Ishikawa (cell line): ENCODE measurements around the gene KAT6B.

Experiments
- EGR1 ChIP-seq: IDR thresholded peaks from 2 replicates; pipeline ENCODE4 v1.6.1; 2012
- EP300 ChIP-seq: IDR thresholded peaks from 2 replicates; pipeline ENCODE4 v1.6.1; 2012; ENCODE audit warnings: borderline replicate concordance
- FOXM1 ChIP-seq: IDR thresholded peaks from 2 replicates; pipeline ENCODE4 v1.6.1; 2012; ENCODE audit warnings: low read depth, borderline replicate concordance
- TCF12 ChIP-seq: IDR thresholded peaks from 2 replicates; pipeline ENCODE4 v1.6.1; 2012; ENCODE audit warnings: low read depth
- USF1 ChIP-seq: IDR thresholded peaks from 2 replicates; pipeline ENCODE4 v1.6.1; 2012
- ZBTB7A ChIP-seq: IDR thresholded peaks from 2 replicates; pipeline ENCODE4 v1.6.1; 2012; ENCODE audit warnings: low read depth
- TF ChIP-seq, protein P1 (sequence below): IDR thresholded peaks from 2 replicates; pipeline ENCODE4 v1.6.1; 2012; ENCODE audit warnings: low read depth, mild to moderate bottlenecking

- TF ChIP-seq EP300 (no peak), ZBTB7A (no peak), EGR1 (no peak), USF1 (no peak), FOXM1 (no peak), TCF12 (no peak)
- TF ChIP-seq, protein P1, sequence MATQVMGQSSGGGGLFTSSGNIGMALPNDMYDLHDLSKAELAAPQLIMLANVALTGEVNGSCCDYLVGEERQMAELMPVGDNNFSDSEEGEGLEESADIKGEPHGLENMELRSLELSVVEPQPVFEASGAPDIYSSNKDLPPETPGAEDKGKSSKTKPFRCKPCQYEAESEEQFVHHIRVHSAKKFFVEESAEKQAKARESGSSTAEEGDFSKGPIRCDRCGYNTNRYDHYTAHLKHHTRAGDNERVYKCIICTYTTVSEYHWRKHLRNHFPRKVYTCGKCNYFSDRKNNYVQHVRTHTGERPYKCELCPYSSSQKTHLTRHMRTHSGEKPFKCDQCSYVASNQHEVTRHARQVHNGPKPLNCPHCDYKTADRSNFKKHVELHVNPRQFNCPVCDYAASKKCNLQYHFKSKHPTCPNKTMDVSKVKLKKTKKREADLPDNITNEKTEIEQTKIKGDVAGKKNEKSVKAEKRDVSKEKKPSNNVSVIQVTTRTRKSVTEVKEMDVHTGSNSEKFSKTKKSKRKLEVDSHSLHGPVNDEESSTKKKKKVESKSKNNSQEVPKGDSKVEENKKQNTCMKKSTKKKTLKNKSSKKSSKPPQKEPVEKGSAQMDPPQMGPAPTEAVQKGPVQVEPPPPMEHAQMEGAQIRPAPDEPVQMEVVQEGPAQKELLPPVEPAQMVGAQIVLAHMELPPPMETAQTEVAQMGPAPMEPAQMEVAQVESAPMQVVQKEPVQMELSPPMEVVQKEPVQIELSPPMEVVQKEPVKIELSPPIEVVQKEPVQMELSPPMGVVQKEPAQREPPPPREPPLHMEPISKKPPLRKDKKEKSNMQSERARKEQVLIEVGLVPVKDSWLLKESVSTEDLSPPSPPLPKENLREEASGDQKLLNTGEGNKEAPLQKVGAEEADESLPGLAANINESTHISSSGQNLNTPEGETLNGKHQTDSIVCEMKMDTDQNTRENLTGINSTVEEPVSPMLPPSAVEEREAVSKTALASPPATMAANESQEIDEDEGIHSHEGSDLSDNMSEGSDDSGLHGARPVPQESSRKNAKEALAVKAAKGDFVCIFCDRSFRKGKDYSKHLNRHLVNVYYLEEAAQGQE, result no peak
These were observed 165.7 kb downstream of the KAT6B start for GRCh38 chr10:74992068-74992467.
